CD4-positive, alpha-beta T cell (primary cell): ENCODE data around the gene SLC22A5. TPM values are rescaled to one million over a fixed set of nuclear protein-coding genes. Genes with fewer than 3 reads are reported as not detected.
"Not testable (repeated sequence)": the region's sequence is repeated elsewhere in the genome, so short reads cannot be mapped to it uniquely, and the experiment has no call there.

Source experiments
- ATAC-seq: fragments of 200-7000 bp; cut with Tn5 transposase; one replicate; pipeline ENCODE4 v1.10.0; 2022; ENCODE audit warnings: mild to moderate bottlenecking; ENCODE audit not compliant: poor library complexity
- CTCF ChIA-PET: fragments of 350-600 bp; sonication (Branson Sonifier 250); formaldehyde crosslinking; loops from one replicate; lab custom pipeline; 2021; ENCODE audit warnings: antibody characterized with exemption, inconsistent platforms; lab: Charles Lee
- POLR2A ChIA-PET: fragments of 350-600 bp; sonication (Branson Sonifier 250); formaldehyde crosslinking; loops from one replicate; lab custom pipeline; 2021; ENCODE audit warnings: antibody characterized with exemption, inconsistent platforms; lab: Charles Lee
- DNase-seq, 14 experiments: peaks; one replicate each; pipeline ENCODE4 v3.0.0-alpha.2; 2013 to 2020; ENCODE audit warnings: mixed read lengths in 2 of 14
- H3K27ac ChIP-seq, 2 donors: one replicate each; pipeline versions ENCODE4 v1.5.1 to v1.7.0; 2013; ENCODE audit warnings: low read length in 2 of 2, low read depth in 1 of 2, mild to moderate bottlenecking in 1 of 2
- H3K27me3 ChIP-seq, 2 experiments: 1 replicate in 1 of 2; 2 replicates in 1 of 2; pipeline versions ENCODE4 v1.6.1 to v1.7.0; 2013; ENCODE audit warnings: low read length in 2 of 2, control low read depth in 1 of 2, mild to moderate bottlenecking in 1 of 2, moderate library complexity in 1 of 2; ENCODE audit not compliant: insufficient read depth in 2 of 2, control insufficient read depth in 1 of 2
- H3K36me3 ChIP-seq: one replicate; pipeline ENCODE4 v1.6.1; 2013; ENCODE audit warnings: low read length, control low read depth; ENCODE audit not compliant: insufficient read depth
- H3K4me1 ChIP-seq: one replicate; pipeline ENCODE4 v1.6.1; 2013; ENCODE audit warnings: low read length, control low read depth; ENCODE audit not compliant: insufficient read depth
- H3K4me3 ChIP-seq: one replicate; pipeline ENCODE4 v1.5.1; 2013; ENCODE audit warnings: mild to moderate bottlenecking, low read length, moderate library complexity
- H3K9me3 ChIP-seq, 2 experiments: 1 replicate in 1 of 2; 2 replicates in 1 of 2; pipeline versions ENCODE4 v1.6.1 to v1.7.0; 2013; ENCODE audit warnings: low read length in 2 of 2, mild to moderate bottlenecking in 2 of 2, control low read depth in 1 of 2, moderate library complexity in 1 of 2; ENCODE audit not compliant: control insufficient read depth in 1 of 2, insufficient read depth in 1 of 2
- H3K27ac Mint-ChIP-seq: one replicate; pipeline ENCODE4 v1.8.0; 2020; ENCODE audit warnings: mixed read lengths
- H3K27me3 Mint-ChIP-seq: one replicate; pipeline ENCODE4 v1.8.0; 2021; ENCODE audit warnings: mixed read lengths
- H3K36me3 Mint-ChIP-seq: one replicate; pipeline ENCODE4 v1.8.0; 2021; ENCODE audit warnings: low read depth, mixed read lengths
- H3K4me1 Mint-ChIP-seq: one replicate; pipeline ENCODE4 v1.8.0; 2021; ENCODE audit warnings: low read depth, mixed read lengths
- H3K4me3 Mint-ChIP-seq: one replicate; pipeline ENCODE4 v1.8.0; 2020; ENCODE audit warnings: mild to moderate bottlenecking, mixed read lengths
- H3K9me3 Mint-ChIP-seq: one replicate; pipeline ENCODE4 v1.8.0; 2020; ENCODE audit warnings: mixed read lengths
- CTCF ChIP-seq: fragments of 200-600 bp; IDR thresholded peaks from one replicate; pipeline ENCODE4 v1.8.0; 2022; ENCODE audit warnings: antibody characterized with exemption, mild to moderate bottlenecking
- intact Hi-C, 2 experiments: fragments of 100-400 bp; cut with DNase I in 1 of 2; cut with micrococcal nuclease in 1 of 2; formaldehyde crosslinking; loops; one replicate each; pipeline versions ENCODE4 v1.15.1 to v1.9.0; 2023 to 2025; cut with DNase I, micrococcal nuclease
- total RNA-seq, 174 experiments: library from RNA in 2 of 174; stranded (reverse) in 2 of 174; gene quantifications; one replicate each; pipeline ENCODE4 v1.2.3 and lab custom pipeline; 2021 to 2026

Gene SLC22A5
- total RNA-seq, 2 experiments from 2014 or later: 4.3 to 4.5 TPM

- Histone ChIP-seq H3K27ac (peak overlapping the region in 1 of 2 donors; percentile 41), H3K9me3 (no peaks in the 10 kb centered on the region), H3K4me3 (no peak overlapping the region), H3K4me1 (peaks cover 58% of the 10 kb centered on the region), H3K27me3 (no peaks in the 10 kb centered on the region), H3K36me3 (peaks cover 7% of the 10 kb centered on the region)
- H3K27me3 Mint-ChIP-seq: no peaks in the 10 kb centered on the region
- no peaks in the 10 kb centered on the region for H3K9me3 Mint-ChIP-seq
- ATAC-seq (peak; percentile 73), DNase-seq (peak in 1 of 14 experiments; percentile 31)
- TF ChIP-seq CTCF: no peak
- H3K4me1 Mint-ChIP-seq: peaks cover 86% of the 10 kb centered on the region
- ChIA-PET CTCF (interaction anchor here (1.7 kb wide), 1 partner anchor 105 kb away, joined by 5 read pairs; no protein-coding TSS in a partner anchor), POLR2A (interaction anchor here (0.6 to 4.8 kb wide), 10 partner anchors 8 to 100 kb away, joined by 3 to 27 read pairs (median 4); no protein-coding TSS in a partner anchor)
- H3K27ac Mint-ChIP-seq: peak overlapping the region; percentile 84
- intact Hi-C loops: no loop called here
- peaks cover 14% of the 10 kb centered on the region for H3K36me3 Mint-ChIP-seq
- peak overlapping the region; percentile 57 for H3K4me3 Mint-ChIP-seq
These were observed 27.1 kb downstream of the SLC22A5 start for GRCh38 chr5:132396589-132397031.

- Histone ChIP-seq H3K27me3 (no peaks in the 10 kb centered on the region), H3K27ac (peak overlapping the region in 1 of 2 donors; percentile 41), H3K36me3 (peaks cover 7% of the 10 kb centered on the region), H3K4me3 (no peak overlapping the region), H3K9me3 (no peaks in the 10 kb centered on the region), H3K4me1 (peaks cover 58% of the 10 kb centered on the region)
- Mint-ChIP-seq H3K27ac (peak overlapping the region; percentile 84), H3K4me1 (peaks cover 90% of the 10 kb centered on the region), H3K36me3 (peaks cover 14% of the 10 kb centered on the region), H3K9me3 (no peaks in the 10 kb centered on the region), H3K27me3 (no peaks in the 10 kb centered on the region), H3K4me3 (peak overlapping the region; percentile 57)
- no peak for TF ChIP-seq CTCF
- POLR2A ChIA-PET: interaction anchor here (0.7 to 4.8 kb wide), 8 partner anchors 11 to 100 kb away, joined by 3 to 25 read pairs (median 4); partner anchors contain the start of gene IRF1
- intact Hi-C loops: no loop called here
- ATAC-seq (peak; percentile 42), DNase-seq (no peak)
- CTCF ChIA-PET: no interaction called here
These were observed 27.7 kb downstream of the SLC22A5 start for GRCh38 chr5:132397224-132397623.

- H3K27me3 Mint-ChIP-seq, intact Hi-C loops, H3K36me3 ChIP-seq, H3K9me3 ChIP-seq, H3K4me3 ChIP-seq, ATAC-seq, H3K27ac ChIP-seq, CTCF ChIA-PET, H3K27me3 ChIP-seq, H3K4me3 Mint-ChIP-seq, H3K9me3 Mint-ChIP-seq, DNase-seq: not testable (repeated sequence)
- peak overlapping the region; percentile 84 for H3K27ac Mint-ChIP-seq
- H3K4me1 Mint-ChIP-seq: peaks cover 88% of the 10 kb centered on the region
- POLR2A ChIA-PET: interaction anchor here (0.7 to 4.8 kb wide), 8 partner anchors 11 to 99 kb away, joined by 3 to 25 read pairs (median 4); partner anchors contain the start of gene IRF1
- H3K36me3 Mint-ChIP-seq: peaks cover 14% of the 10 kb centered on the region
- H3K4me1 ChIP-seq: peaks cover 49% of the 10 kb centered on the region
These were observed 28.6 kb downstream of the SLC22A5 start for GRCh38 chr5:132397936-132398675.

- CTCF ChIA-PET, H3K36me3 ChIP-seq, H3K36me3 Mint-ChIP-seq, H3K27me3 Mint-ChIP-seq, H3K27me3 ChIP-seq, H3K4me3 ChIP-seq, ATAC-seq, H3K27ac ChIP-seq, H3K9me3 ChIP-seq, H3K9me3 Mint-ChIP-seq, DNase-seq, H3K4me3 Mint-ChIP-seq, intact Hi-C loops: not testable (repeated sequence)
- H3K4me1 ChIP-seq: peaks cover 33% of the 10 kb centered on the region
- POLR2A ChIA-PET: interaction anchor here (0.7 to 8.6 kb wide), 2 partner anchors 7 to 90 kb away, joined by 3 to 446 read pairs; partner anchors contain the start of gene IRF1
- H3K4me1 Mint-ChIP-seq: peaks cover 83% of the 10 kb centered on the region
- H3K27ac Mint-ChIP-seq: peak overlapping the region; percentile 26
These were observed 34.5 kb downstream of the SLC22A5 start for GRCh38 chr5:132404041-132404440.
